ENCODE results near the gene TMEM239. TPM values are rescaled to one million over a fixed set of nuclear protein-coding genes. Genes with fewer than 3 reads are reported as not detected.
A peak's percentile ranks its signal among the peaks of the same experiment; 100 is the strongest.

TMEM239 gene
- total RNA-seq, 1 donor from 2014 or later, result not detected

- peak in 1 of 2 donors; percentile 62 for DNase-seq (ENCODE audit: low spot score in 2 of 2)
- FAIRE-seq, result no peak
These were observed 24.9 kb downstream of the TMEM239 start for GRCh38 chr20:2840967-2841531.

- no peak for DNase-seq (ENCODE audit: low spot score in 2 of 2)
- FAIRE-seq, result no peak
These were observed 29.4 kb downstream of the TMEM239 start for GRCh38 chr20:2845607-2846006.

- FAIRE-seq, result no peak
- no peak for DNase-seq (ENCODE audit: low spot score in 2 of 2)
These were observed 30.5 kb downstream of the TMEM239 start for GRCh38 chr20:2846698-2847097.

DNA sequence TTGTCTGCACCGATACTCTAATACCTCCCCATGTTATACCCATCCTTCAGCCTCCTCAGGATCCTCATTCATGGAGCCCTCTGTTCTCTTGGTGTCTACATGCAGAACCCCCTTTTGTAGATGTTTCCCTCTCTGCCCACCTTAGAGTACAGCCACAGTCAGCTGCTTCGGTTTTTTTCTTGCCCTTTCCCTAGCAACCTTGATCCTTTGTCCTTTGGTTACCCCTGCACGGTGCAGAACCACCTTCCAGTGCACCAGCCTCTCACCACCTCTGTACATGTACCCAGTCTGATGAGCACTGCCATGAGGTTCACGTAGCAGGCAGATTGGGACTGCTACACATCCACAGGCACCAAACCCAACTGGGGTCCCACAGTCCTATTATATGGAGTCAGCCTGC, 31.6 kb downstream of the TMEM239 start:
- FAIRE-seq, result no peak

DNA sequence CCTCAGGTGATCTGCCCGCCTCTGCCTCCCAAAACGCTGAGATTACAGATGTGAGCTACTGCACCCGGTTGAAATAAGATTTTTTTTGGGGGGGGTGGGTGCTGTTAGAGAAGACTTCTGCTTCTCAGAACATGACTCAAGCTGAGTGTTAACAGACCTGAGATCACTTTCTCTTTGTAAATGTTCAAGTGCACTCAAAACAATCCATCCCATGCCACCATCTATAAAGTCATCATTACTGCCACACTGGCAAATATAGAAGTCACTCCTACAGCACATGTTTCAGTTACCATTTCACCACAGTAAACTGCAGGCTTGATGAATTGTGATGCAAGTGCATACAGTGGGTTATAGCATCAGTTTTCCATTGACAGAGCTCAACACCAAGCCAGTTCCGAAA, 33.4 kb downstream of the TMEM239 start:
- DNase-seq (ENCODE audit: low spot score in 2 of 2) (no peak), FAIRE-seq (no peak)

More for the DNA sequence above, 31.6 kb downstream of the TMEM239 start:
- no peak for DNase-seq (ENCODE audit: low spot score in 2 of 2)

DNA sequence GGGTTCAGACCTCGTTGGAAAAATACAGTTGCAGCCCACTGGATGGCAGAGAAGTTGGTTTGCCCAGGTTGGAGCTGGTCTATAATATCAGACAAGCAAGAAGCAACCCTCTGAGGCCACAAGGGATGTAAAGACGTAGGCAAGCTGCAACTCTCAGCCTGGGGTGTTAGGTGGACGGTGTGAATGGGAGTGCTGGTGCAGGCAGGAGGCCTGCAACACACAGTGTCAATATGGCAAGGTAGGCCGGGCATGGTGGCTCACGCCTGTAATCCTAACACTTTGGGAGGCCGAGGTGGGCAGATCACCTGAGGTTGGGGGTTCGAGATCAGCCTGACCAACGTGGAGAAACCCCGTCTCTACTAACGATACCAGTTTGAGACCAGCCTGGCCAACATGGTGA, 34.9 kb downstream of the TMEM239 start:
- no peak for FAIRE-seq
- DNase-seq (ENCODE audit: low spot score in 2 of 2), result no peak

DNA sequence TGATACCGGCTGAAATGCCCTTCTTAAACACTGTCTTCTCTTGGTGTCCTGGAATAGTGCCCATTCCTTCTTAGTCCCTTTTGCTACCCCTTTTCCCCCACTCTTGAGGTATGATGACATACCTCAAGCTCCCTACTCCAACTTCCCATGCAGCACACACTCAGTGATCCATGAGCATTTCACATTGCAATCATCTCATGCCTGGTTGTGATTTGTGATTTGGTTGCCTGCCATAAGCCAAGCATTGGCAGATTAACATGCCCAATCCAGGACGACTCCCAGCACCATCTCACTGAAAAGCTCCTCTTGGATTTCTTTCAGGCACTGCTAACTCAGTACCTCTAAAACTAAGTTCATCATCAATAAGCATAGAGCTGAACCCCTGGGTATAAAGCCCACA, 42.4 kb downstream of the TMEM239 start:
- FAIRE-seq (no peak), DNase-seq (ENCODE audit: low spot score in 2 of 2) (no peak)

DNA sequence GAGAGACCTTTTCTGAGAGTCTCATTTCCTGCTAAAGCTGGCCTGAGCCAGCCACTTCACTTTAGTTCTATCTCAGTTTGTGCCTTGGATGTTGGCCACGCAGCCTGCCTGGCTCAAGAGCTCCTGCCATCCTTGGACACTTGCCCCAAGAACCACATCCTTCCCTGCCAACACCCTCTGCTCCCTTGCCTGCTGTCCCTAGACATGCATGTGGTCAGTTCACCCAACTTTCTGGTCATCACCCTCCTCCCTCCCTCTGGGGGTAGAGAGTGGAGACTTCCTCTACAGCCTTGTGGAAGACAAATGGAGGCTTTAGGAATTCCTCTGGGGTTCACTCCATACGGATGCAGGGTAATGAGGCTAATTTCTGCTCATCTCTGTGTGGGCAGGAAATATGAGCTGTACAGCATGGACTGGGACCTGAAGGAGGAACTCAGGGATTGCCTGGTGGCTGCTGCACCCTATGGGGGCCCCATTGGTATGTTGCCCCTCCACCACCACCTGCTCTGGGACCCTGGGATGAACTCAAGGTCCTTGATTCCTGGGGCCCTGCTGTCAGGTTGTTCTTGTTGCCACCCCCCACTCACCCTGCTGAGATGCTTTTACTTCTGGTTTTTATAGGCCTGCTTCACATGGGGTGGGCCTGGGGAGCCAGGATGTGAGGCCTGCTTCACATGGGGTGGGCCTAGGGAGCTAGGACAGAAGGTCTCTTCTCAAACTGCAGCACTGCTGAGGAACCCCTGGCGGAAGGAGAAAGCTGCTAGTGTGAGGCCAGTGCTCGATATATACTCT, 43.4 kb downstream of the TMEM239 start:
- FAIRE-seq, result no peak
- no peak for DNase-seq (ENCODE audit: low spot score in 2 of 2)

GRCh38 chr20:2864626-2865025, 48.5 kb downstream of the TMEM239 start:
- FAIRE-seq (no peak), DNase-seq (ENCODE audit: low spot score in 2 of 2) (no peak)

GRCh38 chr20:2865101-2865500, 48.9 kb downstream of the TMEM239 start:
- FAIRE-seq, result no peak
- DNase-seq (ENCODE audit: low spot score in 2 of 2), result no peak

- FAIRE-seq (no peak), DNase-seq (ENCODE audit: low spot score in 2 of 2) (no peak)
These were observed 49.5 kb downstream of the TMEM239 start for GRCh38 chr20:2865630-2866029.

DNA sequence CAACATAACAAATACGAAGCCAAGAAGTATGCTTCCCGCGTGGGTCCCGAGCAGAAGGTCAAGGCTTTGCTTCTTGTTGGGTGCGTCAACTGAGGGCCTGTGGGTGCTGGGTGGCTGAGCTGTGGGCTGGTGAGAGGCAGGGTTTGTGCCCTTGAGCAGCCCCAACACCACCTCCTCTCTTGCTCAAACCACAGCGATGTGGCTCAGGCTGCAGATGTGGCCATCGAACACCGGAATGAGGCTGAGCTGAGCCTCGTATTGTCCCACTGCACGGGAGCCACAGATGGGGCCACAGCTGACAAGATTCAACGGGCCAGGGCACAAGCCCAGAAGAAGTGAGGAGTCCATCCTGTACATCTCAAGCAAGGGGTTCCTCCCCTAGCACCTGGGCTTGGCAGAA, 50.1 kb downstream of the TMEM239 start:
- FAIRE-seq (no peak), DNase-seq (ENCODE audit: low spot score in 2 of 2) (no peak)

GRCh38 chr20:2867081-2867864, 51.1 kb downstream of the TMEM239 start:
- no peak for FAIRE-seq
- DNase-seq (ENCODE audit: low spot score in 2 of 2), result no peak

Other genes starting within 250 kb of the TMEM239 start
- gene NOP56, start 163.7 kb upstream of the TMEM239 start, total RNA-seq, result 132 TPM
- gene IDH3B, start 152.1 kb upstream of the TMEM239 start, total RNA-seq, result 76.2 TPM
- 11.8 TPM for gene EBF4, start 123.6 kb upstream of the TMEM239 start, total RNA-seq
- gene CPXM1, start 15.7 kb upstream of the TMEM239 start, total RNA-seq, result 7.3 TPM
- not detected for gene C20orf141, start 1.4 kb upstream of the TMEM239 start, total RNA-seq
- 17.9 TPM for gene PCED1A, start 24.3 kb downstream of the TMEM239 start, total RNA-seq
- 63.2 TPM for gene VPS16, start 24.4 kb downstream of the TMEM239 start, total RNA-seq
- gene PTPRA, start 57.1 kb downstream of the TMEM239 start, total RNA-seq, result 135 TPM
- not detected for gene GNRH2, start 227.3 kb downstream of the TMEM239 start, total RNA-seq
- gene MRPS26, start 229.7 kb downstream of the TMEM239 start, total RNA-seq, result 36.3 TPM

Measured in frontal cortex (tissue), 4 donors.